ENCODE measurements around the gene ZFP90.

The ZFP90 gene

DNA sequence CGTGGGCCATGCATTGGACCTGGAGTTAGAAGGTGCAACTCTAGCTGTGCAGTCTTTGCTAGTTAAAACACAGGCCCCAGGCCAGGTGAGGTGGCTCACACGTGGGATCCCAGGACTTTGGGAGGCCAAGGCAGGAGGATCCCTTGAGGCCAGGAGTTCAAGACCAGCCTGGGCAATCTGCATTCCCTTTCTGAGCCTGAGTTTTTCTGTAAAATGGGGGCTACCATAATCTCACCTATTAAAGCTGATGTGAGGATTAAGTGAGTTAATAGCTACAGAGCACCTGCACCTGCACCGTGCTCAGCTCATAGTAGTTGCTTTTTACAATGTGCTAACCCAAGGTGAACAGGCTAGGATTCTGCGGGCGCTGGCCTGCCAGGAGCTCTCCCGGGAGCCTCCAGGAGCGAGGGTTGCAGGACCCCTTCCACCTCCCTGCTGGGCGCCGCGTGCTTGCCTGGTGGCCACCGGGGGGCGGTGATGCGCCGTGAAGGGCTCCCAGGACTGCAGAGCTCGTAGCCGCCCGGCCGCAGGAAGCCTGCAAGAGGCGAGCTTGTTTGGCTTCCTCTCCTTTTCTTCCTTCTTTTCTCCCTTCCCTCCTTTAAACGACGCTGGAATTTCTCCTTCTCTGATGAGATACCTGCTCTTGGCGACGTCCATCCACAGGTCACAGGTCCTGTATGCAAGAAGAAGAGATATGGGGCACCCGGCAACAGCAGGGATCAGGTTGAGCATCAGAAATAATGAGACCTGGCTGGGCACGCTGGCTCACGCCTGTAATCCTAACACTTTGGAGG, 51.3 kb downstream of the ZFP90 start:
- peak; percentile 63 for DNase-seq (ENCODE audit: low read depth)

DNA sequence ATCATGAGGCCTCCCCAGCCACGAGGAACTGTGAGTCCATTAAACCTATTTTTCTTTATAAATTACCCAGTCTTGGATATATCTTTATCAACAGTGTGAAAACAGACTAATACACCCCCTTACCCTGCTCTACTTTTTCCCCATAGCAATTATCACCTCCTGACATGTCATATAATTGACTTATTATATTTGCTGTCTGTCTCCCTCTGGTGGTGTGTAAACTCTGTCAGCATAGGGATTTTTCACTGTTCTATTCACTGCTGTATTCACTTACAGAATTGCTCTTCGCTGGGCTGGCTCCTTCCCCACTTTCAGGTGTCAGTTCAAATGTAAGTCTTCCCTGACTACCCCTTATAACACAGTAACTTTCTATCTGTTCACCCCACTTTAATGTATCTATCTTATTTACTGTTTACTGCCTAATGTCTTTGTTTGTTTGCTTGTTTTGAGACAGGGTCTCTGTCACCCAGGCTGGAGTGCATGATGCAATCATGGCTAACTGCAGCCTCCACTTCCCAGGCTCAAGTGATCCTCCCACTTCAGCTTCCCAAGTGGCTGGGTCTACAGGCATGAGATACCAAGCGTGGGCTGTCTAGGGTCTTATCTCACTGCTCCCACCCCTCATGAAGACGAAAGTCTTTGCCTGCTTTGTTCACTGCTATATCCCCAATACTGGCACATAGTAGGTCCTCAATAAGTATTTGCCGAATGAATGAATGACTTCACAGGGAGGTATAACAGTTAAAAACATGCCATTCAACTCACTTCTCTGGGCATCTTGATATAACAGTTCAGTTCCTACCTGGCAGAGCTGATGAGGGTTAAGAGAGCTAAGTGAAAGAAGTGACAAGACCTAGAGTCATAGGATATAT, 53.6 kb downstream of the ZFP90 start:
- DNase-seq (ENCODE audit: low read depth), result peak; percentile 18

DNA sequence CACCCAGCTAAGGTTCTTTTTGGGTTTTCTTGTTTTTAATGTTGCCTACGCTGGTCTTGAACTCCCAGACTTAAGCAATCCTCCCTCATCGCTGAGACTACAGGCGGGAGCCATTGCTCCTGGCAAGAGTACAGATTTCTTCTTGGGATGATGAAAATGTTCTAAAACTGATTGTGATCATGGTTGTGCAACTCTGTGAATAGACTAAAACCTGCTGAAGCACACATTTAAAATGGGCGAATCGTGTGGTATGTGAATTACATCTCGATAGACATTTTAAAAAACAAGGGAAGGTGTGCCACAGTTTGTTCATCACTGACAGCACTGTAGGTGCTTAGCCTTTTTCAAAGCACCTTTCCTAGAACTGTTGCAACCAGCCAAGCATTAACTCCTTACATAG, 57.2 kb downstream of the ZFP90 start:
- DNase-seq (ENCODE audit: low read depth), result no peak

DNA sequence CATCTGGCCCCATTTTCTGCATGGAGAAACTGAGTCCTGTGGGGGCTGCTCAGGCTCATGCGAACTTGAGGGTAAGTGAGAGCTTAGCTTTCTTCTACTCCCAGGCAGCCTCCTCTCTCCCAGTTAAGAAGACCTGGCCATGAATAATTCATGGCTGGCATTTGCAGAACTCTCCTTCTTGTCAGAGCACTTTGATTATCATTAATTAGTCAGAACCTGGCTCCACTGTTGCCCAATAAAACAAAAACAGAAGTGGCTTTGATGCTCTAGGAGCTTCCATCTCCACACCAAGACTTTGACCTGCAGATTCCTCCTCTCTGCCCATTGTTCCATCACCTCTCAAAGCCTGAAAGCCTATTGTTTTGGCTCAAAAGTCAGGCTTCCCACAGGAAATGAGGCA, 60.5 kb downstream of the ZFP90 start:
- no peak for DNase-seq (ENCODE audit: low read depth)

DNA sequence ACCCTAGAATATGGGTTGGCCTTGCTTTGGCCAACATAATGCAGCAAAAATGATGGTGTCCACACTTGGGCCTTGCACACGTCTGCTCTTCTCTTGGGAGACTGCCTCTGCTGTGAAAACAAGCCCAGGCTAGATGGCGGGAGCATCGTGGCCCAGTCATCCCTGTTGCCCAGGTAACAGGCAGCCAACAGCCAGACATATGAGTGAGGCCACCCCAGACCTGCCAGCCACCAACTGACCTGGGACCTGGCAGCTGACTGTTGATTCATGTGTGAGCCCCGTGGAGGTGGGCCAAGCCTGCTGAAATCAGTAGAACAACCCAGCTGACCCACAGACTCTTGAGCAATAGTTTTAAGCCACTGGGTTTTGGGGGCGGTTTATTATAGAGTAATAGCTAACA, 66.7 kb downstream of the ZFP90 start:
- no peak for DNase-seq (ENCODE audit: low read depth)

DNA sequence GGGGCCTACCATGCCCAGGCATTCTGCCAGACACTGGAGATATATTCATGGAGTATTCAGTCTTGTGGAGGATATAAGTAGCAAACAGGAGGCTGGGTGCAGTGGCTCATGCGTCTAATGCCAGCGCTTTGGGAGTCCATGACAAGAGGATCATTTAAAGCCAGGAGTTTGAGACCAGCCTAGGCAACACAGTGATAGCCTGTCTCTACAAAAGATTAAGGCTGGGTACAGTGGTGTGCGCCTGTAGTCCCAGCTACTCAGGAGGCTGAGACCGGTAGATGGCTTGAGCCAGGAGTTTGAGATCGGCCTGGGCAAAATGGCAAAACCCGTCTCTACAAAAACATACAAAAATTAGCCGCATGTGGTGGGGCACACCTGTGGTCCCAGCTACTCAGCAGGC, 68.4 kb downstream of the ZFP90 start:
- no peak for DNase-seq (ENCODE audit: low read depth)

DNA sequence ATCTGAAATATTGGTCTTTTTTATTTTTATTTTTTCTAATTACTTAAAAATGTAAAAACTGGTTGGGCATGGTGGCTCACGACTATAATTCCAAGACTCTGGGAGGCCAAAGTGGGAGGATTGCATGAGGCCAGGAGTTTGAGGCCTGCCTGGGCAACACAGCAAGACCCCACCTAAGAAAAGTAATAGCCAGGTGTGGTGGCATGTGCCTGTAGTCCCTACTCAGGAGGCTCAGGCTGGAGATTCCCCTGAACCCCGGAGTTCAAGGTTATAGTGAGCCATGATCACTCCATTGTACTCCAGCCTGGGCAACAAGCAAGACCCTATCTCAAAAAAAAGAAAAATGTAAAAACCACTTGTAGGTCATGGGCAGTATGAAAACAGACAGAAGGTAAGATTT, 69.2 kb downstream of the ZFP90 start:
- no peak for DNase-seq (ENCODE audit: low read depth)

DNA sequence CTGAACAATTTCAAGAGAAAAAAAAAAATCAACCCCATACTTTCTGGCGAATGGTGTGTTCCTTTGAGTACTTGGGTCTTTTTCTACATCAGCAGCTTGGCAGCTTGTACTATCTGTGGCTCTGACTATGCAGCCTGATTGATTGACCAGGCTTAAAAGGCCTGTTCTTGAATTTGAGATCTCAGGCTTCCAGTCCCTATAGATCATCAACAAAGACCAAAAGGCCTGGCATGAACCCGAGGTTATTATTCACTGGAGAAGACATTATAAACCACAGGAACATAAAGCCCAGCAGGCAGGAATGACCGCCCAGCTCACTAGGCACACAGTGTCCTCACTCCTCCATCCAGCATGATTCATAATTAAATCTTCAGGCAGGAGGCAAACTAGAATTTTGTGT, 73.9 kb downstream of the ZFP90 start:
- DNase-seq (ENCODE audit: low read depth), result no peak

DNA sequence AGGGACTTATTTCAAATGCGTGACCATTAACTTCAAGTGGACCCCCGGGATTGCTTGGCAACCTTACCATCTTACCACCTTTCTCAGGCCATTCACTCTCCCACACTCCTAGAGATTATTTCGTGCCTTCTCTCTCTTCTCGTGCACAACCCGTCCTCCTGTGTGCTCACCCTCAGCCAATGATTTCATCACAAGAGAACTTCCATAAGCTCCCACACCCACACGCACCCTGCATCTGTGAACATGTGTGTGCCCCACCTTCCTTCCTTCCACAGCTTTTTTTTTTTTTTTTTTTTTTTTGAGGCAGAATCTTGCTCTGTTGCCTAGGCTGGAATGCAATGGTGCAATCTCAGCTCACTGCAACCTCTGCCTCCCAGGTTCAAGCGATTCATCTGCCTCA, 78.6 kb downstream of the ZFP90 start:
- DNase-seq (ENCODE audit: low read depth), result no peak
